Neural progenitor cell (in vitro differentiated cells): ENCODE results near the gene C2CD5.

Experiments used
- EZH2 ChIP-seq: fragments of 200-600 bp; sonication (generic); IDR thresholded peaks from 2 replicates; pipeline ENCODE4 v1.6.1; 2017; ENCODE audit warnings: antibody characterized with exemption, mild to moderate bottlenecking, moderate library complexity
- EZH2phosphoT487 ChIP-seq: fragments of 200-600 bp; sonication (generic); IDR thresholded peaks from 2 replicates; pipeline ENCODE4 v1.6.1; 2017; ENCODE audit warnings: antibody characterized with exemption
- TF ChIP-seq, protein P1 (sequence below): fragments of 200-600 bp; sonication (generic); IDR thresholded peaks from 2 replicates; pipeline ENCODE4 v1.5.1; 2017; ENCODE audit warnings: antibody characterized with exemption, mild to moderate bottlenecking

DNA sequence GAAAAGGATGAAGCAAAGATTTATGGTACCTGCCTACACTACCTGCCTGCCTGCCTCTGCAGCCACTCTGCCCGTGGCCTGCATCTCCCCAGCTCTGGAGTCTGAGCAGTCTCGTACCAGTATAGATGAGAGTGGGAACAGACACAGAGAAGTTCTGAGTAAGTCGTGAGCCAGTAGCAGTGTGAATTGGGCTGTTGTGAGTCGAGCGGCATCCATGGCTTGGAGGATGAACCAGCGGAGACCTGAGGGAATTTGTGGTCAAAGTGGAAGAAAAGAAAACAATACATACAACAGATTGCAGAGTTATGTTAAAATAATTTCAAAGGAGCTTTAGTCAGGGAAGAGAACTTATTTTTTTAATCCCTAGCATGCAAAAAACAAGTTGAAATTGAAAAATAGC lies 25.3 kb downstream of the C2CD5 start:
- TF ChIP-seq EZH2 (no peak), EZH2phosphoT487 (no peak)
- TF ChIP-seq, protein P1, sequence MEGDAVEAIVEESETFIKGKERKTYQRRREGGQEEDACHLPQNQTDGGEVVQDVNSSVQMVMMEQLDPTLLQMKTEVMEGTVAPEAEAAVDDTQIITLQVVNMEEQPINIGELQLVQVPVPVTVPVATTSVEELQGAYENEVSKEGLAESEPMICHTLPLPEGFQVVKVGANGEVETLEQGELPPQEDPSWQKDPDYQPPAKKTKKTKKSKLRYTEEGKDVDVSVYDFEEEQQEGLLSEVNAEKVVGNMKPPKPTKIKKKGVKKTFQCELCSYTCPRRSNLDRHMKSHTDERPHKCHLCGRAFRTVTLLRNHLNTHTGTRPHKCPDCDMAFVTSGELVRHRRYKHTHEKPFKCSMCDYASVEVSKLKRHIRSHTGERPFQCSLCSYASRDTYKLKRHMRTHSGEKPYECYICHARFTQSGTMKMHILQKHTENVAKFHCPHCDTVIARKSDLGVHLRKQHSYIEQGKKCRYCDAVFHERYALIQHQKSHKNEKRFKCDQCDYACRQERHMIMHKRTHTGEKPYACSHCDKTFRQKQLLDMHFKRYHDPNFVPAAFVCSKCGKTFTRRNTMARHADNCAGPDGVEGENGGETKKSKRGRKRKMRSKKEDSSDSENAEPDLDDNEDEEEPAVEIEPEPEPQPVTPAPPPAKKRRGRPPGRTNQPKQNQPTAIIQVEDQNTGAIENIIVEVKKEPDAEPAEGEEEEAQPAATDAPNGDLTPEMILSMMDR = no peak
